PFSK-1 (cell line): ENCODE data around the gene TNP2.

Experiments used
- FOXP2 ChIP-seq: optimal IDR thresholded peaks from 2 replicates; pipeline ENCODE3; 2011; ENCODE audit warnings: borderline replicate concordance, control low read depth, inconsistent platforms; ENCODE audit not compliant: insufficient read depth; ENCODE audit errors: extremely low read length, extremely low read depth
- POLR2AphosphoS5 ChIP-seq: IDR thresholded peaks from 2 replicates; pipeline ENCODE4 v1.6.1; 2012; ENCODE audit warnings: low read depth, mild to moderate bottlenecking, control low read depth, low read length, moderate library complexity
- SIN3A ChIP-seq: IDR thresholded peaks from 2 replicates; pipeline ENCODE4 v1.6.1; 2012; ENCODE audit warnings: mild to moderate bottlenecking, low read length, moderate library complexity, borderline replicate concordance; ENCODE audit not compliant: insufficient read depth
- TAF1 ChIP-seq: IDR thresholded peaks from 2 replicates; pipeline ENCODE4 v1.6.1; 2012; ENCODE audit warnings: low read length, control low read depth, borderline replicate concordance; ENCODE audit not compliant: insufficient read depth
- TF ChIP-seq, protein P1 (sequence below), 2 experiments: IDR thresholded peaks; 2 replicates each; pipeline versions ENCODE4 v1.6.1 to v1.8.0; 2011 to 2012; ENCODE audit warnings: low read depth in 2 of 2, low read length in 2 of 2, control low read depth in 1 of 2, inconsistent platforms in 1 of 2, mild to moderate bottlenecking in 1 of 2, moderate library complexity in 1 of 2; ENCODE audit not compliant: insufficient read depth in 1 of 2

DNA sequence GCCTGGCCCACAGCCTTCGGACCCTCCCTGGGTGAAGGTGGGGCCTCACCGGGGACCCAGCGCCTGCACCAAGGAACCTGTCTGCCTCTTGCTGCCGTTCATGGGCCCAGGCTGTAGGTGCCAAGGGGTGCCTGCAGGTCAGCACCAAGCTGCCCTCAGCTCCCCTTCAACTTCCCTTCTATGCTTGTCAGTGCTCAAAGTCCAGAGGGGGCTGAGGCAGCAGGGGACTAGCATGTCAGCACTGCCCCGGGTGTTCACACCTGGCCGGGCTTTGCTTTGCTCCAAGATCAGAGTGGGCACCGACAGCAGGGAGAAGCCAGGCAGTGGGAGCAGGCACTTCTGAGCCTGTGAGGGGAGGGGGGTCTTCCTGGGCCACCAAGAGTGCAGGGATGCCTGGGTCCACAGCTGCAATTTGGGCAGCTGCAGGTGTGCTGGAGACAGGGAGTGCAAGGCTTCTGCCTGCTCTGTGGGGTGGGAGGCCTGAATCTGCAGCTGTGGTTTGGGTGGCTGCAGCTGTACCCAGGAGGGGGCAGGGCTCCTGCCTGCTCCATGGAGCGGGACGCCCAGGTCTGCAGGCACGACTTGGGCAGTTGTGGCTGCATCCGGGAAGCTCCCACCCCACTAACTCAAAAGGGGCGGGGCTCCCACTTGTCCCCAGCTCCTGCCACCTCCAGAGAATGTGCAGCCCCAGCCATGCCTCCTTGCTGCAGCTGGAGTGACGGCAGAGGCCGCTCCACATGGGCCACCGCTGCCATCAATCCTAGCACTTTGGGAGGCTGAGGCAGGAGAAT is 39.6 kb upstream of the TNP2 start:
- TF ChIP-seq SIN3A (no peak), POLR2AphosphoS5 (no peak), TAF1 (no peak), FOXP2 (no peak)
- TF ChIP-seq, protein P1, sequence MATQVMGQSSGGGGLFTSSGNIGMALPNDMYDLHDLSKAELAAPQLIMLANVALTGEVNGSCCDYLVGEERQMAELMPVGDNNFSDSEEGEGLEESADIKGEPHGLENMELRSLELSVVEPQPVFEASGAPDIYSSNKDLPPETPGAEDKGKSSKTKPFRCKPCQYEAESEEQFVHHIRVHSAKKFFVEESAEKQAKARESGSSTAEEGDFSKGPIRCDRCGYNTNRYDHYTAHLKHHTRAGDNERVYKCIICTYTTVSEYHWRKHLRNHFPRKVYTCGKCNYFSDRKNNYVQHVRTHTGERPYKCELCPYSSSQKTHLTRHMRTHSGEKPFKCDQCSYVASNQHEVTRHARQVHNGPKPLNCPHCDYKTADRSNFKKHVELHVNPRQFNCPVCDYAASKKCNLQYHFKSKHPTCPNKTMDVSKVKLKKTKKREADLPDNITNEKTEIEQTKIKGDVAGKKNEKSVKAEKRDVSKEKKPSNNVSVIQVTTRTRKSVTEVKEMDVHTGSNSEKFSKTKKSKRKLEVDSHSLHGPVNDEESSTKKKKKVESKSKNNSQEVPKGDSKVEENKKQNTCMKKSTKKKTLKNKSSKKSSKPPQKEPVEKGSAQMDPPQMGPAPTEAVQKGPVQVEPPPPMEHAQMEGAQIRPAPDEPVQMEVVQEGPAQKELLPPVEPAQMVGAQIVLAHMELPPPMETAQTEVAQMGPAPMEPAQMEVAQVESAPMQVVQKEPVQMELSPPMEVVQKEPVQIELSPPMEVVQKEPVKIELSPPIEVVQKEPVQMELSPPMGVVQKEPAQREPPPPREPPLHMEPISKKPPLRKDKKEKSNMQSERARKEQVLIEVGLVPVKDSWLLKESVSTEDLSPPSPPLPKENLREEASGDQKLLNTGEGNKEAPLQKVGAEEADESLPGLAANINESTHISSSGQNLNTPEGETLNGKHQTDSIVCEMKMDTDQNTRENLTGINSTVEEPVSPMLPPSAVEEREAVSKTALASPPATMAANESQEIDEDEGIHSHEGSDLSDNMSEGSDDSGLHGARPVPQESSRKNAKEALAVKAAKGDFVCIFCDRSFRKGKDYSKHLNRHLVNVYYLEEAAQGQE (IDR thresholded peaks at IDR 0.05; ENCODE audit: insufficient read depth in 1 of 2, low read depth in 2 of 2, low read length in 2 of 2): no peak
